ENCODE measurements around the gene ZNF407.

Gene ZNF407

GRCh38 chr18:74916773-74917393, 319.2 kb downstream of the ZNF407 start:
- no peak for DNase-seq (ENCODE audit: low read depth in 2 of 2, low spot score in 1 of 2)

GRCh38 chr18:74918276-74918790, 320.7 kb downstream of the ZNF407 start:
- DNase-seq (ENCODE audit: low read depth in 2 of 2, low spot score in 1 of 2), result no peak

GRCh38 chr18:74921057-74921820, 323.6 kb downstream of the ZNF407 start:
- DNase-seq (ENCODE audit: low read depth in 2 of 2, low spot score in 1 of 2), result no peak

- no peak for DNase-seq (ENCODE audit: low read depth in 2 of 2, low spot score in 1 of 2)
Measured at GRCh38 chr18:74926051-74926450, 328.4 kb downstream of the ZNF407 start.

- DNase-seq (ENCODE audit: low read depth in 2 of 2, low spot score in 1 of 2), result no peak
Measured at GRCh38 chr18:74928194-74928968, 330.7 kb downstream of the ZNF407 start.

GRCh38 chr18:74929110-74929509, 331.4 kb downstream of the ZNF407 start:
- DNase-seq (ENCODE audit: low read depth in 2 of 2, low spot score in 1 of 2), result no peak

- no peak for DNase-seq (ENCODE audit: low read depth in 2 of 2, low spot score in 1 of 2)
Measured at GRCh38 chr18:74930616-74931015, 332.9 kb downstream of the ZNF407 start.

GRCh38 chr18:74933930-74934329, 336.3 kb downstream of the ZNF407 start:
- DNase-seq (ENCODE audit: low read depth in 2 of 2, low spot score in 1 of 2), result no peak

- no peak for DNase-seq (ENCODE audit: low read depth in 2 of 2, low spot score in 1 of 2)
Measured at GRCh38 chr18:74935434-74935833, 337.8 kb downstream of the ZNF407 start.

GRCh38 chr18:74936343-74936742, 338.7 kb downstream of the ZNF407 start:
- no peak for DNase-seq (ENCODE audit: low read depth in 2 of 2, low spot score in 1 of 2)

GRCh38 chr18:74937291-74937690, 339.6 kb downstream of the ZNF407 start:
- no peak for DNase-seq (ENCODE audit: low read depth in 2 of 2, low spot score in 1 of 2)

GRCh38 chr18:74940856-74941255, 343.2 kb downstream of the ZNF407 start:
- DNase-seq (ENCODE audit: low read depth in 2 of 2, low spot score in 1 of 2), result no peak

GRCh38 chr18:74942319-74942910, 344.7 kb downstream of the ZNF407 start:
- DNase-seq (ENCODE audit: low read depth in 2 of 2, low spot score in 1 of 2), result no peak

GRCh38 chr18:74944676-74945075, 347.0 kb downstream of the ZNF407 start:
- no peak for DNase-seq (ENCODE audit: low read depth in 2 of 2, low spot score in 1 of 2)

- no peak for DNase-seq (ENCODE audit: low read depth in 2 of 2, low spot score in 1 of 2)
Measured at GRCh38 chr18:74945774-74946545, 348.3 kb downstream of the ZNF407 start.

GRCh38 chr18:74946646-74947375, 349.1 kb downstream of the ZNF407 start:
- DNase-seq (ENCODE audit: low read depth in 2 of 2, low spot score in 1 of 2), result no peak

GRCh38 chr18:74947417-74947816, 349.7 kb downstream of the ZNF407 start:
- no peak for DNase-seq (ENCODE audit: low read depth in 2 of 2, low spot score in 1 of 2)

GRCh38 chr18:74947875-74948274, 350.2 kb downstream of the ZNF407 start:
- DNase-seq (ENCODE audit: low read depth in 2 of 2, low spot score in 1 of 2), result no peak

GRCh38 chr18:74949611-74950010, 351.9 kb downstream of the ZNF407 start:
- DNase-seq (ENCODE audit: low read depth in 2 of 2, low spot score in 1 of 2), result no peak

GRCh38 chr18:74950479-74950878, 352.8 kb downstream of the ZNF407 start:
- no peak for DNase-seq (ENCODE audit: low read depth in 2 of 2, low spot score in 1 of 2)

Data from stimulated activated CD8-positive, alpha-beta memory T cell treated with anti-CD3 and anti-CD28 coated beads, Interleukin-4, amount 100 ng/mL, for 1 hour (primary cell).